ENCODE measurements around the gene PARP15.
"Not testable (repeated sequence)": the region's sequence is repeated elsewhere in the genome, so short reads cannot be mapped to it uniquely, and the experiment has no call there.

The PARP15 gene

DNA sequence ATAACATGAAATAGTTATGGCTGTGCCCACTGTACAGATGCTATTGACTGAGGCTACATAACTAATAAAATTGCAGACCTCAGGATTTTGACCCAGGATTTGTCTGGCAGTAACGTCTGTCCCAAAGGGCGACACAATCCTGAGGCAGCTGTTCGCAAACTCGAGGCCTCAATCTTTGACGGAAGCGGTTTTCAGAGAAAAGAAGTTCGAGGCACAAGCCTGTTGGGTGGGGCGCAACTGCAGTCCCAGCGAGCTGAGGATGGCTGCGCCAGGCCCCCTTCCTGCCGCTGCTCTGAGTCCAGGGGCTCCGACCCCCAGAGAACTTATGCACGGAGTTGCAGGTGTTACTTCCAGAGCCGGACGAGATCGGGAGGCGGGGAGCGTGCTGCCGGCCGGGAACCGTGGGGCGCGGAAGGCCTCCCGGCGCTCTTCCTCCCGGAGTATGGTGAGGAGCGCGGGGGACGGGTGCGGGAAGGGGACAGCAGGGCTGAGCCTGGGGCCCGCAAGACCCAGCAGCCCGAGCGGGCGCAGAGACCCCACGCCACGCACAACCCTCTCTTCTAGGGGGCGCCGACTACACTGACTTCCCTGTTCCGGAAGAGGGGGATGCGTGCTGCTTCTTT lies at the start of gene PARP15:
Gene PARP15 (plus strand): TSS at position 242 of the 623 bp plus-strand sequence. CDS start 18 bp downstream, at position 260.
- peak; percentile 34 for DNase-seq

DNA sequence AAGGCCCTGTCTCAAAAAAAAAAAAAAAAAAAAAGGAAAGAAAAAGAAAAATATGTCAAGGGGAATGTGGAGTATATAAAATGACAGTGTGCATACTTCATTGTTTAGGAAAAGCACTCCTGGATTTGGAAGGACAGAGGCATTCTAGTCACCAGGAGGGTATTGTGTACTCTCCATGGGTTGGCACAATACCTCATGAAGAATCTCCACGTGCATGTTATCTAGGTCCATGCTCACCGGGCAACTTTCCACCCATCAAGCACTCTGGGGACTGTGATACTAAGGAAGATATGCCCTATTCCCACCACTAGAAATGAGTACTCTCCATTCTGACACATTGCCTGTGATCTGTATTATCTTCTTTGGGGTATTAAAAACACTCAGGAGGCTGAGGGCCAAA lies 47.3 kb upstream of the PARP15 start:
- DNase-seq = no peak

DNA sequence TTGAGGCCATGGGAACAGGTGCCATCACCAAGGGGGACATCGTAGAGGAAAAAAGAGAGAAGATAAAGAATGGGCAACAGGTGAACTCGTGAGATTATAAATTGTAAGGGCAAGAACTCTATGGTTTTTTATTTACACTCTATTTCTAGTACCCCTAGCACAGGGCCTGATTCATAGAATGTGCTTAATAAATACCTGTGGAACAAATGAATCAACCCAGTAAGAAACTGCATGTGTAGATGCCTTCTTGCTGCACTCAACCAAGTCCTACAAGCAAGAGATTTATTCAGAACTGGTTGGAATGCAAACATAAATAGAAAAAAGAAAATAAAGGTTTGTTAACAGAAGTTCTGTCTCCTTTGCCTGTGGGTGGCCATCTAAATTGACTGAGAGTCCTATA lies 44.0 kb upstream of the PARP15 start:
- no peak for DNase-seq

DNA sequence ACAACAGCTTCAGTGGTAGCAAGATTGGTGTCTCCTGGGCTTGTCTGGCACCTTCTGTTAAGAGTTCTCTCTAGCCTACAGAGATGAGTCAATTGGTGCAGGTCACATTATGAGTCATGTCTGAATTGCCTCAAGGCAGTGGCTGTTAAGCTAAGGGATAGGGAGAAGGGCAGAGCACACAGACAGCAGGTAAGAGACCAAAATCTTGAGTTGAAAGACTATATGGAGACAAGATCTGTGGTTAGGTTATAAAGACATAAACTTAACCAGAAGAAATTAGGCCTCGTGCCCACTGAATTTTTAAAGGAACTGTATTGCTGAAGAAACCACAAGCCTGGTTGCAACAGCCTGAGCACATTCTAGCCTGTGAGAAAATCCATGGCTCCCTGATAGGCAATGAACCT lies 43.5 kb upstream of the PARP15 start:
- DNase-seq = peak; percentile 26

DNA sequence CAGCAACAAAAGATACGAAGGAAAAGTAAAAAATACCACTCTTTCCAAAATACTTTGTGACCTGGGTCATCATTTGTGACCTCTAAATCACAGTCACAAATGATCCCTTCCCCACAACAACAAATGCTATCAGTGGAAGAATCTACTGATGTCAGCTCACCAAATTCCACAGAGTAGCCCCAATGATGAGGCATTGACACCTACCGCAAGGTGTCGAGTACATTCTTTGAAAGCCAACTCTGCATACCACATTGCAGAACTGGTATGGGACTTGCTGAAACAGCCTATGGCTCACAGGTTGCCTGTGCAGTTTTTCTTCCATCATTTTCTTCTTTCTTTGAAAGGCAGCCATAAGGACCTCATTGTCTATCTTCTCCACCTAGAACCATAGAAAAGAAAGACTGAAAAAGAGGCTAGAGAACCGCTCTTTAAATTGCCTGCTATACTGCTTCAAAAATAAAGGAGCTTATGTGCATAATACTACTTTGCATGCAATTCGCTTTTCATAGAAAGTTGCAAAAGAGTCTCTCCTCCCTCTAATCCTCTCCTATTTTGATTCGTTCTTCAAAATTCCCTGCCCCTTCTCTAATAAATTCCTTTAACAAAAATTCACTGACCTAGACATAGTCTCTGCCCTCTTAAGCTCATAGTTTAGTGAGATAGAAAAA lies 41.4 kb upstream of the PARP15 start:
- DNase-seq = no peak

DNA sequence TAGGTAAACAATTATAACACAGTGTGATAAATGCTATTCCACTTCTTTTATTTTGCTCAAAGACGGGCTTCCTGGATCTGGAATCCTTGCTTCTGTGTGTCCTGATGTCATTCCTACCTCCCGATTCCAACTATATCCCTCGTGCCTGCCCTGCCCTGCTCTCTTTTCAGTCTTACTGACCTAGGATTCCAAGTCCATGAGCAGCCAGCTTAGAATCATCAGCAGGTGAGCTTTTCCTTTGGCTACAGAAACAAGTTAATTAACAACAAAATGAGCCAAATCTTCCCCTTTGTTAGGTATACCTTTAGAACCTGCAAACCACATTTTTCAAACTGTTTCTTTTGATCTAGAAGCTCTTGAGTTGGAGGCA lies 40.8 kb upstream of the PARP15 start:
- DNase-seq = no peak

DNA sequence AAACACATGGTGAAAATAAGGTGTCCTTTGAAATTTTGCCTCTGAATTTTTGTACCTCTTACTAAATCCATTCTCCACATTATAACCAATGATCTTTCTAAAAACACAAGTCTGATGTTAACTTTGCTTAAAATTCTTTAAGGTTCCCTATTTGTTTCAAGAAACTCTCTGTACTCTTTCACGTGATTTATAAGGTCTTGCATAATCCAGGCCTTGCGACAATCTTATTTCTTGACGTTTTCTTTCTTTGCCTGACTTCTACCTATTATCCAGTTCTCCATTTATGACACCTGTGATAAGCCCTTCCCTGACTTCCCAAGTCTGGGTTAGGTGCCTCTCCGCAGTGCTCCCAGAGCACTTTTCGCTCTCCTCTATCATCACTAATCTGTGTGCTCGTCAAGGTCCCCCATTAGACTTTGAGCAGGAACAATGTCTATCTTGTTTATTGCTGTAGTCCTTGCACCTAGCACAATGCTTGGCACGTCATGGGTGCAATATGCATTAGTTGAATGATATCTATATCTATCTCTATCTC lies 38.4 kb upstream of the PARP15 start:
- no peak for DNase-seq

DNA sequence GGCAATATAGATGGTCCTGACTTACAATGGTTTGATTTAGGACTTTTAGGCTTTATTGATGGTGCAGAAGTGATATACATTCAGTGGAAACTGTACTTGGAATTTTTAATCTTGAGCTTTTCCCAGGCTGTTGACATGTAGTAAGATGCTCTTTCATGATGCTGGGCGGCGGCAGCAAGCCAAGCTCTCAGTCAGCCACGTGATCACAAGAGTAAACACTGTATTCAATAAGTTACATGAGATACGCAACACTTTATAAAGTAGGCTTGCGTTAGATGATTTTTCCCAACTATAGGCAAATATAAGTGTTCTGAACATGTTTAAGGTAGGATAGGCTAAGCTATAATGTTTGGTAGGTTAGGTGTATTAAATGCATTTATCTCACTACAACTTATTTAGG lies 31.3 kb upstream of the PARP15 start:
- DNase-seq = no peak

DNA sequence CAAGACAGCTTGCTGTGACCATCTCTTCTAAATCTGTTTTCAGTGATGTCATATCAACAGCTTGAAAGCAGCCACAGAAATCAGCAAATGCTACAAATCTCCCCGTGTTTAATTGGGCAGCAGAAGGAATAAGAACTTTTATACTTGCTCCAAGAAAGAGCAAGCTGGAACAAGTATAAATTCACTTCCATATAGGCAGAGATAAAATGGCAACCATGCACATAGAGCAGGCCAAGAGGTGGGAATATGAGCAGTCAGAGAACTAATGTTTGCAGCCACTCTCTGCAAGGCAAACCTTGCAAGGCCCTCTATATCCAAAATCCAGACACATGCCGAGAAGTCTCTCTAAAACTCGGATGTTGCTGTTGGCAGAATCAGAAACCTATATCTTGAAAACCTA lies 29.4 kb upstream of the PARP15 start:
- no peak for DNase-seq

DNA sequence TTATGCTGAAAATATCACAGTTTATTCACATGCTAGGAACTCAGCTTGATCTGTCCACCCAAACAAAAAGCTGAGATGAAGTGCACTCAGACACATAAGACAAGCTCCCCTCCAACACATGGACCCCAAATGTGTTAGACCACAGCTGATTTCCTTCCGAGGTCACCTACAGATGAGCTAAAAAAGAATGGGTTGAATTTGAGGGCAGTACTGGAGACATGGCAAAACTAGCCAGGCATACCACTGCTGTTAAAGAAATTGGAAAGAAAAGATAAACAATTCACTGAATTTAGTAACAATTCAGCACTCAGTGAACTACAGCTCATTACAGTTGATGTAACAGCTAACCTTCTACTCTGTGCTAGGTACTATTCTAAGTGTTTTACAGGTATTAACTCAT lies 28.8 kb upstream of the PARP15 start:
- no peak for DNase-seq

DNA sequence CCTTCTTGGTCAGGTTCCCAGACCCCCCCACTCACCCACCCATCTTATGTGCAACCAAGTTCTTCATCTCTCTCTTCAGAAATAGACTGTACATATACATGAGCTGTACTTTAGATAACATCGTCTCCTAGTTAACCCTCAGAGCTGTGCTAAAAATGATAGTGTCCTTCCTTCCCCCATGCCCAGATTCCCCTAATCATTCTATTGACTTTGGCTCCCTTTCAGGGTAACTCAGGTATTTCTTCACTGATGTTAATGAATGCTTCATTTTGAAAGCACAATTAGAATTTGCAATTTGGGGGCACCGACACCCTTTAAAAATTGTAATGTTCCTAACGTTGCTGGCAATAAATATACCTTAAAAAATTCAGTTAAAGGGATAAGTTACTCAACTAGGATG lies 24.3 kb upstream of the PARP15 start:
- no peak for DNase-seq

DNA sequence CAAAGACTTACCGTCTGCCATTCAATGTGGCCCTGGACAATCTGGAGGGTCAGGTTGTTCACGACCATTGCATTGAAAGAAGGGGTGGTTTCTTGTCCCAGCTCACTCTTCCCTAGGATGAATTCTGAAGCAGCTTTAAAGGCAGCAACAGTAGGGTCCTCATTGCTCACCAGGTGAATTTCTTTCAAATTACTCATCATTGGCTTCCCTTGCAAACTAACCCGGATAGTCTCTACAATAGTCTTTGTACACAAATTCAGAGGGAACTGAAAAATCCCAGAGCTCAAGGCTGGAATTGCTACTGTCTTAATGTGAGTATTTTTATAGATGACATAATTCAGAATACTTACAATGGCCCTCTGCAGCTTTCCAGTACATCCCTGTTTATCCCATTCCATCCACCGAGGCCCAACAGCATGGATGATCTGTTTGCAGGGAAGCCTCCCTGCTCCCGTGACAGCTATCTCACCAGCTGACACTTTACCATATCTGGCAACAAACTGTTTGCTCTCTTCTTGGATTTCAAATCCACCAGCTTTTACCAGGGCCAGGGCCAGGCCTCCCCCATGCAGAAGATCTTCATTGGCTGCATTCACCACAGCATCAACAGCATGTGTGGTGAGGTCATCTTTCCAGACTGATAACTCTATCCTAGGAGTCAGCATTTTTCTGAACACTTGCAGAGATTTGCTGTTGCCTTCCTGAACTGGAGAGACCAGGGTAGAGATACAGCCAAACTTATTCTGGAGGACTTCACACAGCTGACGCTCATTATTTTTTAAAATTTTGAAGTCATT lies 22.0 kb upstream of the PARP15 start:
- DNase-seq = no peak

DNA sequence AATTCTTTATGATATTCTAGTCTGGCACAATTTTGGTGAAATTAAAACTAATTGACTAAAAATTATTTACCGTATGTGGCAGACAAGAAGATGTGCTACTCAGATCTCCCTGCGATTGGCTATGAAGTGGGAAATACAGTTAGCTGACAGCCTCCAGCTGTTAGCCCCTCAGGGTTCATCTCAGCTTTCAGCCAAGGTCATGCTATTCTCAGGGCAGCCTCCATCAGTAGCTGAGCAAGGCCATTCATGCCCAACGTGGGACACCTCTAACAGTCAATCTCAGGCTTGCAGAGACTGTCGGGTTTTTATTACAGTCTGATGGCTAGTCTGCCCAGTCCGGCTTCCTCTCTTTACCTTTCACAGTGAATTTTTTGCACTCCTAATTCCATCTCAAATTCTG lies 20.1 kb upstream of the PARP15 start:
- DNase-seq = no peak

DNA sequence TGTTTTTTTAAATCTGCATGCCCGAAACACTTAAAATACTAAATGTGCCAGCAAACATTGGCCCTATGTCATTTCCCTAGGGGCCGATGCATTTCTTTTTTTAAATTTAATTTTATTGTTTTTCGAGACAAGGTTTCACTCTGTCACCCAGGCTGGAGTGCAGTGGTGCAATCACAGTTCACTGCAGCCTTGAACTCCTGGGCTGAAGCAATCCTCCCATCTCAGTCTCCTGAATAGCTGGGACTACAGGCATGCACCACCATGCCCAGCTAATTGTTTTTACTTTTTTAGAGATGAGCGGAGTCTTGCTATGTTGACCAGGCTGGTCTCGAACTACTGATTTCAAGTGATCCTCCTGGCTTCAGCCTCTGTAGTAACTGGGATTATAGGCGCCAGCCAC lies 18.8 kb upstream of the PARP15 start:
- DNase-seq = no peak

DNA sequence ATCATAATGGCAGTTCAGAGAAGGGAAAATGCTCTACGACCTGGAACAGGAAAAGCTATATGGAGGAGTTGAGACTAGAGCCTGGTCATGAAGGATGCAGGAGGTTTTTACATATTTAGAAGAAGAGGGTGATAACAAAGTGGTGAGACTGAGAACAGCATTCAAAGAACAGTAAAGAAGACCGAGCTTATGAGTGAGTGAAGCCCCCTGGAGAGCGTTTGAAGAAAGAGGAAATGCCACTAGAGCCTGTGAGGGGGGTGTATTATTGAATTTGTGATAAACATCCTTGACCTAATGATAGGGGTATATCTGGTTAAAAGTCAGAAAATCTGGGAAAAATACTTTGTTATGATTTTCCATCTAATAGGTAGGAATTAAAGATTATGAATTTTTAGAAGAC lies 17.5 kb upstream of the PARP15 start:
- no peak for DNase-seq

DNA sequence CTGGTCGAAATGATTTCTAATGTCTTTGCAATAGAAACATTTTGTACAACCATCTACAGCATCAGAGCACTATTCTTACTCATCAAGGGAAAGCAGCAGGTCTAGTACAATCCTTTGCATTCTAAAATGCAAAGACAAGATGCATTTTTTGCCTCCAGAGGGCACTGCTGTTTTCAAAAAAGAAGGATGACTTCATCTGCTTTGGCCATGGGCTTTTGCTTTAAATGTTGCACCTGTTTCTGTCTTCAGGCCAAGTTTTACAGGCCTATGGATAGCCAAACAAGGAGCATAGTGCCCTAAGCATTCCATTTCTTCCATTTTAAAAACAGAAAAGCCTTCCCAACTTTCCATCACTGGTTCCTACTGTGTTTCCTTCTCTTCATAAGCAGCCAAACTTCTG lies 16.8 kb upstream of the PARP15 start:
- peak; percentile 81 for DNase-seq

DNA sequence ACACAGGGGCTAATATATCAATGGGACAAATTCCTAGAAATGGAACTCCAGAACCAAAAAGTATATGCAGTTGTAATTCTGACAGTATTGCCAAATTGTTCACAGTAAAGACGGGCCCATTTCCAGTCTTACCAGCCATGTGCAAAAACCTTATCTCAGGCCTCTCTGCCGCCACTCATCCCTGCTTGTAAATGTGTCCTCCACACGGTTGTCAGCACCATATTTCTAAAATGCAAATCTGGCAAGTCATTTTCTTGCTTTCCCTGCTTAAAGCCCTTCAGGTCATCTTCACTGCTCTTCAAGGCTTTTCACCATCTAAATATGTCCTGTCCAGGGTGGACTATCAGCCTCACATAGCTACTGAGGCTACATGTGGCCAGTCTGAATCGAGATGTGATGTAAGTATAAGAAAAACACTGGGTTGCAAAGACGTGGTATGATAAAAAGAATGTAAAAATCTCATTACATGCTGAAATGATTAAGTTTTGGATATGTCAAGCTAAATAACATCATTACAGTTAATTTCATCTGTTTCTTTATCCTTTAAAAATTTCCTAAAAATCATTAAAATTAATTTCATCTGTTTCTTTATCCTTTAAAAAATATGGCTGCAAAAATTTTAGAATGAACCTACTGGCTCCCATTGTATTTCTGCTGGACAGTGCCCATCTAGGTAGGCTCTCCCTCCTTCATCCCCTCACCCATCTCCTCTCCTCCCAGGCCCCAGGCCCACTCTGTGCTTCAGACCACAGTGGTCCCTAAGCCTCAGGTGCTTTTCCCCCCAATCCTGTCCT lies 14.3 kb upstream of the PARP15 start:
- peak; percentile 50 for DNase-seq

DNA sequence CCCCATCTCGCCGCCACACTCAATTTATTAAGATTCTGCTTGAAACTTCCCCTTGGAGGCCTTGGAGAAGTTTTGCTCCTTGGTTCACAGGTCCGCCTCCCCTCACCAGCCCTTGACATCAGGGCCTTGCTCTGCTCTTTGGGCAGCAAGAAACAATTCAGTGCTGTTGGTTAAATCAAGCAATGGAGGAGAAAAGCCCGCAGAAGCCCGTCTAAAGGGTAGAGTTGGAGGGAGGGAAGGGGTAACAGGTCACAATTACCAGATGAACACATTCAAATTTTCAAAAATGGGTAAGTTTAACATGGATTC lies 13.8 kb upstream of the PARP15 start:
- peak; percentile 68 for DNase-seq

DNA sequence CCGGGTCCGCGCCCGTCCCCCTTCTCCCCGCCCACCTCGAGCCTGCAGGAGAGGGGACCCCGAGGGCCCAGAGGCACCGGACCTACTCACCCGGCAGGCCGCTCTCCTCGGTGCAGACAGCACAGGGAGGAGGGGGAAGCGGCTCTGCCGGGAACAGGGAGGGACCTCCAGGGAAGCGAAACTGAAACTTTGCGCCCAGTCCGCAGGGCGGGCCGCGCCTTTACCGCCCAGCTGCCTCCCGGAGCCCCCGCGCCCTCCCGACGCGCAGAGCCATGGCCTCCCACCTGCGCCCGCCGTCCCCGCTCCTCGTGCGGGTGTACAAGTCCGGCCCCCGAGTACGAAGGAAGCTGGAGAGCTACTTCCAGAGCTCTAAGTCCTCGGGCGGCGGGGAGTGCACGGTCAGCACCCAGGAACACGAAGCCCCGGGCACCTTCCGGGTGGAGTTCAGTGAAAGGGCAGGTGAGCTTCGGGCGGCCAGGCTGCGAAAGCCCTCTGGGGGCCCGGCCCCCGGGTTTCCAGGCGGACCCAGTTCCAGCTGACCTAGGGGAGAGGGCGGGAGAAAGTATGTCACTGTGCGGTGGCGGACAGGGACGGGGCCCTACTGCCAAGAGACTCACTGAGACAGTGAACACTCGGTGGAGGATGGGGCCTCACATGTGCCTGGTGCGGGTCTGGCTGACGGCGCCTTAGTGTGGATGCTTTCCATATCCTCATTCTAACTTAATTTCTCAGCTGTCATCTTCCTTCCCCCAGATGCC lies 13.1 kb upstream of the PARP15 start, which contains the start of the genes DTX3L and PARP9:
Gene DTX3L (plus strand): TSS at position 184 of the 758 bp plus-strand sequence. CDS start 89 bp downstream, at position 273.
Gene PARP9 (minus strand): TSS at position 146 of the 758 bp plus-strand sequence. CDS start 4,680 bp downstream, outside the sequence.
- DNase-seq = peak; percentile 94

DNA sequence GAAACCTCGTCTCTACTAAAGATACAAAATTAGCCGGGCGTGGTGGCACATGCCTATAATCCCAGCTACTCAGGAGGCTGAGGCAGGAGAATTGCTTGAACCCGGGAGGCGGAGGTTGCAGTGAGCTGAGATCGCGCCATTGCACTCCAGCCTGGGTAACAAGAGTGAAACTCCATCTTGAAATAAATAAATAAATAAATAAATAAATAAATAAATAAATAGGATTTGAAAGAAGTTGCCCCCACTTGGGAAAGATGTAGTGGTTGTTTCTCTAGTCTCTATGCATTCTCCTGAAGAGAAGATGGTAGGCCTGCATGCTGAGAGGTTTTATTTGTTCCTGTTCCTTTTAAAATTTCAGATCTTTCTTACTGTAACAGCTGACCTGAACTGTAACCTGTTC lies 9.3 kb upstream of the PARP15 start:
- not testable (repeated sequence) for DNase-seq

DNA sequence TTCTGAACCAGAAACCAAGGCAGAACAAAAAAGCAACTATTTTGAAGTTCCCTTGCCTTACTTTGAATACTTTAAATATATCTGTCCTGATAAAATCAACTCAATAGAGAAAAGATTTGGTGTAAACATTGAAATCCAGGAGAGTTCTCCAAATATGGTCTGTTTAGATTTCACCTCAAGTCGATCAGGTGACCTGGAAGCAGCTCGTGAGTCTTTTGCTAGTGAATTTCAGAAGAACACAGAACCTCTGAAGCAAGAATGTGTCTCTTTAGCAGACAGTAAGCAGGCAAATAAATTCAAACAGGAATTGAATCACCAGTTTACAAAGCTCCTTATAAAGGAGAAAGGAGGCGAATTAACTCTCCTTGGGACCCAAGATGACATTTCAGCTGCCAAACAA lies 8.7 kb upstream of the PARP15 start:
- no peak for DNase-seq

DNA sequence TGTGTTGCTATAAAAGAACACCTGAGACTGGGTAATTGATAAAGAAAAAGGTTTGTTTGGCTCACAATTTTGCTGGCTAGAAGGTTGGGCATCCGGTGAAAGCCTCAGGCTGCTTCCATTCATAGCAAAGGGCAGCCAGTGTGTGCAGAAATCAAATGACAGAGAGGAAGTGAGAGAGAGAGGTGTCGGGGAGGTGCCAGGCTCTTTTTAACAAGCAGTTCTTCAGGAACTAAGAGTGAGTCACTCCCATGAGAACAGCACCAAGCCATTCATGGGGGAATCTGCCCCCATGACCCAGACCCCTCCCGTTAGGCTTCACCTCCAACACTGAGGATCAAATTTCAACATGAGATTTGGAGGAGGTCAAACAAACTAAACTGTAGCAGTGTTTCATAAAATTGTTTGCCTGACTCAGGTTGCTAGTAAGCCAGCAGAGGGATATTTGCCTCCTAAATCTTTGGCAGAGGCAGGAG lies 4.5 kb upstream of the PARP15 start:
- DNase-seq = peak; percentile 22

Measured in OCI-M1 (cell line).